Measurements from ENCODE around the gene CCDC106.

Gene CCDC106

DNA sequence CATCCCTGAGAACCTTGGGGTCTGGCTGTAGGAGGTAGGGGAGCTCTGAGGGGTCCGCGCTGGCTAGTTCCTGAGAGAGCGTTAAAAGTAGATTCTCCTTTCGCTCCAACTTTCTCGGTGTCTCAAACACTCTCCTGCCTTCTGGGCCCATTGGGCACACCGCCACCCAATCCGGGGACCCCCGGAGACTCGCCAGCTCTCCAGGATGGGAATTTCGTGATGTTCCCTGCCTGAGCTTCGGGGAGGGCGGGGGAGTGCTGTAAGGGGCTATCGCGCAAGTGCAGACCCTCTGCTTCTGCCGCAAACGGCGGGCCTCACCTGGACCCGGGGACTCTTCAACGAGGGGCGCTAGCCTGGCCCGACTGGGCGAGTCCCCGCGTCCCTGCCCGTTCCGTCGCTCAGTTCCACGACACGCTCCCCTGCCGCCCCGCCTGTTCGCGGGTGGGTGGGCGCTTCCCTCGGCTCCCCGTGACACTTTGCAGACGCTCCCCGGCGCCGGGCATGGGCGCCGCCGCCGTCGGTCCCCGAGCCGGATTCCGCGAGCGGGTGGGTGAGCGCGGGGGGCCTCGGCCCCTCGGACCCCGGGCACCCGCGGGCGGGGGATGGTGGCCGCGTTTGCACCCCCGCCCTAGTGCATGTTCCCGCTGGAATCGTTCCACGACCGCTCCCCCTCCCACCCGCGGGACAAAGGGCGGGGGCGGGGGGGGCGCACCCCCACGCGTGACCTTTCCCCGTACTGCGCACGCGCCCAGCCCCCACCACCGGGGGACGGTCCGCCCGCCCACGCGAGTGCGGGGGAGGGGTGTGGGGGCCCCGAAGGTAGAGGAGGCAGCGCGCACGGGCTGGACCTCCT, at the start of gene CCDC106:
CCDC106 (plus strand) TSS at position 481 of the 853 bp plus-strand sequence. CDS start 835 bp downstream, outside the sequence.
- peak; percentile 56 for DNase-seq (ENCODE audit: low read depth)
- peak within 1 kb of the TSS; percentile 59 for H3K4me3 ChIP-seq (ENCODE audit: control insufficient read depth, low read depth, low read length)
- TF ChIP-seq, protein P1, sequence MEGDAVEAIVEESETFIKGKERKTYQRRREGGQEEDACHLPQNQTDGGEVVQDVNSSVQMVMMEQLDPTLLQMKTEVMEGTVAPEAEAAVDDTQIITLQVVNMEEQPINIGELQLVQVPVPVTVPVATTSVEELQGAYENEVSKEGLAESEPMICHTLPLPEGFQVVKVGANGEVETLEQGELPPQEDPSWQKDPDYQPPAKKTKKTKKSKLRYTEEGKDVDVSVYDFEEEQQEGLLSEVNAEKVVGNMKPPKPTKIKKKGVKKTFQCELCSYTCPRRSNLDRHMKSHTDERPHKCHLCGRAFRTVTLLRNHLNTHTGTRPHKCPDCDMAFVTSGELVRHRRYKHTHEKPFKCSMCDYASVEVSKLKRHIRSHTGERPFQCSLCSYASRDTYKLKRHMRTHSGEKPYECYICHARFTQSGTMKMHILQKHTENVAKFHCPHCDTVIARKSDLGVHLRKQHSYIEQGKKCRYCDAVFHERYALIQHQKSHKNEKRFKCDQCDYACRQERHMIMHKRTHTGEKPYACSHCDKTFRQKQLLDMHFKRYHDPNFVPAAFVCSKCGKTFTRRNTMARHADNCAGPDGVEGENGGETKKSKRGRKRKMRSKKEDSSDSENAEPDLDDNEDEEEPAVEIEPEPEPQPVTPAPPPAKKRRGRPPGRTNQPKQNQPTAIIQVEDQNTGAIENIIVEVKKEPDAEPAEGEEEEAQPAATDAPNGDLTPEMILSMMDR (conservative IDR thresholded peaks at IDR 0.05; ENCODE audit: control insufficient read depth, insufficient read depth, low read depth, low read length): no peak

DNA sequence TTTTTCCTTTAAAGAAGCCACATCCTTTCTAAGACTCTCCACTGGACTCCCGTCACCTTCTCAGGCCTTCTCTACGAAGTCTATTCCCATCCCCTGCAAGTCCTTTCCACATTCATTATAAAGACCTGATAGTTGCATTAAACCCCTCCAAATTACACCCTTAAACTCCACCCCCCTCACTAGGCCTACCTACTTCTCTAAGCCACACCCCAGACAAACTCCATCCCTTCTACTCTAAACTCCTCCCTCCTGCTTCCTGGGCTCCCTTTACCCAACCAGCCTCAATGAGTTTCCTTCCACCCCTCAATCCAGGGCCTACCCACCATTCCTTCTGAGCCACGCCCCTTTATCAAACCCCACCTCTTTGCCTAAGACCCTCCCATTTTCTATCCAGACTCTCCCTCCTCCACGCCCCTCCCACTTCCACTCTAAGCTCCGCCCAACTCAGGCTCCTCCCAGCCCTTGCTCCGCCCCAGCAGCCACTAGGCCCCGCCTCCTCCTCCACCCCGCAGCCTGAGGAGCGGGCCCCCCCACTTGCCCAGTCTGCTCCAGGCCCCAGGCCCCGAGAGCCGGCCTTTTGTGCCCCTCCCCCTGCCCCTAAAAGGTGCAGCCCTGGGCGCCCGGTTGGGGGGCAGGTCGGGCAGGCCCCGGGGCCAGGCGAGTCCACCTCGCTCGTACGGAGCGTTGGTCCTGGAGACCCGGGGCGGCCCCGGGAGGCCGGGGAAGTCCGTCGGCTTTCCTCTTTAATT, 49.1 kb upstream of the CCDC106 start:
- peak overlapping the region; percentile 87 for H3K4me3 ChIP-seq (ENCODE audit: control insufficient read depth, low read depth, low read length)
- peak; percentile 97 for DNase-seq (ENCODE audit: low read depth)
- TF ChIP-seq, protein P1 (conservative IDR thresholded peaks at IDR 0.05; ENCODE audit: control insufficient read depth, insufficient read depth, low read depth, low read length): no peak

DNA sequence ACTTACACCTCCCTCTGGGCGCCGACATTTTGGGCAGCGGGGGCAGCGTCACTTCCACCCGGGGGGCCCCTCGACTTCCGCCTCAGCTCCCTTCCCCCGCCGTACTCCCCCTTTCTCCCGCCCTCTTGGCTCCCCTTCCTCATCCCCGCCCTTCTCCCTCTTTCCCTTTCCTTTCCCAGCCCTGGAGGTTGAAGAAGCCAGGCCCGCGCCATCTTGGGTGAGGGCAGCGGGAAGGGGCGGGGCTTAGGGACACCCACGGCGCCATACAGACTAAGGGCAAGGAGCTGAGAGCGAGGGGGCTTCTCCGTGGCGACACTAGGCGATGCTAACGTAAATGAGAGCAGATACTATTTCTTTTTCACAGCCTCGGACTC, 48.6 kb upstream of the CCDC106 start, which contains the start of gene FIZ1:
FIZ1 (minus strand) TSS at position 50 of the 374 bp plus-strand sequence. CDS start 1,652 bp downstream, outside the sequence.
- peak within 1 kb of the TSS; percentile 87 for H3K4me3 ChIP-seq (ENCODE audit: control insufficient read depth, low read depth, low read length)
- TF ChIP-seq, protein P1 (conservative IDR thresholded peaks at IDR 0.05; ENCODE audit: control insufficient read depth, insufficient read depth, low read depth, low read length): no peak
- peak; percentile 97 for DNase-seq (ENCODE audit: low read depth)

DNA sequence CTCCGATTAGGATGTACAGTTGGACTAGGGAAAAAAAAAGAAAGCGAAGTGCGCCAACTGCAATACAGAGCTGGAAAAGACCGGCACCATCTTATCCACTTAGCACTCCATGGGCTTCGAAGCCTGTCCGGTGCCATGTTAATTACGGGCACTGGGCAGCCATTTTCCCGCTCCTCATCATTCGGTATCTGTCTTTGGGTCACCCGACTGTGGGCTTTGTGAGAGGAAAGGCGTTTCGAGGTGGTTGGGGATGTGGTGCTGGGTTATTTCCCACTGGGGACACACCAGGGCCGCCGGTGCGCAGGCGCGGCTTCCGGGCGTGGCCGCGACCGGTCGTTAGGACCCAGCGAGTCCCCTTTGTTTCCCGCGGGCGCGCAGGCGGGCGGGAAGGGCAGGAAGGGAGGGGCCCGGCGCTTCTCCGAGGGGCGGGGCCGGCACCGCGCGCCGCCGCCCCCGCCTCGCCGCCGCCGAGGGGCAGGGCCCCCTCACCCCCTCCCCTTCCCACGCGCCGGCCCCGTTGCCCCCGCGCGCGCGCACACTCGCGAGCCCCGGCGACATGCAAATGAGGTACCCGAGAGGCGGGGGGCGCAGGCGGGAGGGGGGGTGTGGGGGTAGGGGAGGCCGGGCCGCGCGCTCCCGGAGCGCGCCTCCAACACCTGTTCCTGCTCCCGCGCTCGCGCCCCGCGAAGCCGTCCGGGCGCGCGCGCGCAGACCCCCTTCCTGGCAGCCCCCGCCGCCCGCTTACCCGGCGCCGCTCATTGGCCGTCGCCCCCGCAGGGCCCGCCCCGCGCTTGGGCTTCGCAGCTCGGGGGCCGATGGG, 48.0 kb upstream of the CCDC106 start, which contains the start of gene ZNF524:
ZNF524 (plus strand) TSS at position 447 of the 820 bp plus-strand sequence. CDS start 1,825 bp downstream, outside the sequence.
- peak; percentile 82 for DNase-seq (ENCODE audit: low read depth)
- peak within 1 kb of the TSS; percentile 87 for H3K4me3 ChIP-seq (ENCODE audit: control insufficient read depth, low read depth, low read length)
- TF ChIP-seq, protein P1 (conservative IDR thresholded peaks at IDR 0.05; ENCODE audit: control insufficient read depth, insufficient read depth, low read depth, low read length): no peak

DNA sequence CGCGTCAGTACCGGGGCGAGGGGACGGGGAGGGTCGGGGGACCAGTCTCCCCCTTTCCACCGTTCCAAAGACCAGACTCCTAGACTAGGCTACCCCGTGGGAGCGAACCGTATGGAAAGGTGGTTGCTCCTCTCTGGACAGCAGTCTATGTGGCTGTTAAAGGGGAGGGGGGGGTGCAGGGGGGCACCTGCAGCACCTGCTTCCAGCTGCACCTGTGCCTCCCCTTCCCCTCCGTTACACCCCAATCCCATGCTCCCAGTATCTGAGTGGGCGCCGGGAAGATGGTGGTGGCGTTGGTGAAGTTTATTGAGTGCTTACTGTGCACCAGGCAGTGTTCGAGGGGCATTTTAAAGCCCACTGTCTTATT, 47.4 kb upstream of the CCDC106 start:
- TF ChIP-seq, protein P1 (conservative IDR thresholded peaks at IDR 0.05; ENCODE audit: control insufficient read depth, insufficient read depth, low read depth, low read length): no peak
- no peak for DNase-seq (ENCODE audit: low read depth)
- peak overlapping the region; percentile 87 for H3K4me3 ChIP-seq (ENCODE audit: control insufficient read depth, low read depth, low read length)

DNA sequence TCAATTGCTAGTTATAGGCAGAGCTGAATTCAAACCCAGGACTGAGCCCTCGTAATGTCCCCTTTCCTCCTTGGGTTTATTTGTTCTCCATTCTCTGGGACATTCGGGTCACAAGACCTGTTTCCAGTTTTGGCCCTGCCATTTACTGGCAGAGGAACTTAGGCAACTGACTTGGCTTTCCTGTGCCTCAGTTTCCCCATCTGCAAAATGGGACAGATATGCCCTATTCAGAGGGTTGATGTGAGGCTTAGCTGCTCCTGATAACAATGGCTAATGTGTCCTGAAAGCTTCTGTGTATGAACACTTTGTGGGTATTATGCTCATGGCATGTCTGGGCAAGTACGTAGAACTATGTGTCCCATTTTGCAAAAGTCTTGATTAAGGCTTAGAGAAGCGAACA, 46.9 kb upstream of the CCDC106 start:
- DNase-seq (ENCODE audit: low read depth): no peak
- TF ChIP-seq, protein P1 (conservative IDR thresholded peaks at IDR 0.05; ENCODE audit: control insufficient read depth, insufficient read depth, low read depth, low read length): no peak
- H3K4me3 ChIP-seq (ENCODE audit: control insufficient read depth, low read depth, low read length): peak overlapping the region; percentile 87
